ENCODE measurements around the gene DCTPP1.

DNA sequence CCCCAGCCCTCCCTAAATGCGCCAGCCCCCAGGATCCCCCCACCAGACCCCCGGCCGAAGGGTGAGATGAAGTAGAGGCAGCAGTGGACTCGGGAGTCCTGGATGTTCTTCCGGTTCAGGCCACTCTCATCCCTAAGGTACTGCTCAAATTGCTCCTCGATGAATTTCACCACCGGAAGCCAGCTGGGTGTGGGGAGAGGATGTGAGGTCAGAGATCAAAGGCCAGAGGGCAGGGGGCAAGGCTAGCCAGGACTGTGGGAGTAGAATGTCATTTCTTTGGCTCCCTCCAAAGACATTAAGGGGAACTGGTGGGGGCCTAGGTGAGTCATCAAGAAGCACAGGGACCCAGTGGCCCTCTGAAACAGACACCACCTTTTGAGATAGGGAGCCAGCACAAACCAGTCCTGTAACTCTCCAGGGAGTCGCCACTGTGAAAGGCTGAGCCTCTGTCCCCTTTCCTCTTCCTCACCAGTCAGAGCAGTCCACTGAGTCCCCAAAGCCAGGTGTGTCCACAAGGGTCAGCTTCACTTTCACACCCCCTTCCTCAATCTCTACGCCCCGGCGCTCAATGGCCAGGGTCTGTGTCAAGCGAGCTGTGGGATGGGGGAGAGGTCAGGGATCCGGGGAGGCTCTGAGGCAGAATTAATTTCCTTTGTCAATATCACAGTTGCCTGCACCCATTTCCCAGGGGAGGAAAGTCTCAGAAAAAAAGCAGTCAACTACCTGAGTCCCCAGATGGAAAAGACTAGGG lies 48.4 kb downstream of the DCTPP1 start:
- TF ChIP-seq, protein P1, sequence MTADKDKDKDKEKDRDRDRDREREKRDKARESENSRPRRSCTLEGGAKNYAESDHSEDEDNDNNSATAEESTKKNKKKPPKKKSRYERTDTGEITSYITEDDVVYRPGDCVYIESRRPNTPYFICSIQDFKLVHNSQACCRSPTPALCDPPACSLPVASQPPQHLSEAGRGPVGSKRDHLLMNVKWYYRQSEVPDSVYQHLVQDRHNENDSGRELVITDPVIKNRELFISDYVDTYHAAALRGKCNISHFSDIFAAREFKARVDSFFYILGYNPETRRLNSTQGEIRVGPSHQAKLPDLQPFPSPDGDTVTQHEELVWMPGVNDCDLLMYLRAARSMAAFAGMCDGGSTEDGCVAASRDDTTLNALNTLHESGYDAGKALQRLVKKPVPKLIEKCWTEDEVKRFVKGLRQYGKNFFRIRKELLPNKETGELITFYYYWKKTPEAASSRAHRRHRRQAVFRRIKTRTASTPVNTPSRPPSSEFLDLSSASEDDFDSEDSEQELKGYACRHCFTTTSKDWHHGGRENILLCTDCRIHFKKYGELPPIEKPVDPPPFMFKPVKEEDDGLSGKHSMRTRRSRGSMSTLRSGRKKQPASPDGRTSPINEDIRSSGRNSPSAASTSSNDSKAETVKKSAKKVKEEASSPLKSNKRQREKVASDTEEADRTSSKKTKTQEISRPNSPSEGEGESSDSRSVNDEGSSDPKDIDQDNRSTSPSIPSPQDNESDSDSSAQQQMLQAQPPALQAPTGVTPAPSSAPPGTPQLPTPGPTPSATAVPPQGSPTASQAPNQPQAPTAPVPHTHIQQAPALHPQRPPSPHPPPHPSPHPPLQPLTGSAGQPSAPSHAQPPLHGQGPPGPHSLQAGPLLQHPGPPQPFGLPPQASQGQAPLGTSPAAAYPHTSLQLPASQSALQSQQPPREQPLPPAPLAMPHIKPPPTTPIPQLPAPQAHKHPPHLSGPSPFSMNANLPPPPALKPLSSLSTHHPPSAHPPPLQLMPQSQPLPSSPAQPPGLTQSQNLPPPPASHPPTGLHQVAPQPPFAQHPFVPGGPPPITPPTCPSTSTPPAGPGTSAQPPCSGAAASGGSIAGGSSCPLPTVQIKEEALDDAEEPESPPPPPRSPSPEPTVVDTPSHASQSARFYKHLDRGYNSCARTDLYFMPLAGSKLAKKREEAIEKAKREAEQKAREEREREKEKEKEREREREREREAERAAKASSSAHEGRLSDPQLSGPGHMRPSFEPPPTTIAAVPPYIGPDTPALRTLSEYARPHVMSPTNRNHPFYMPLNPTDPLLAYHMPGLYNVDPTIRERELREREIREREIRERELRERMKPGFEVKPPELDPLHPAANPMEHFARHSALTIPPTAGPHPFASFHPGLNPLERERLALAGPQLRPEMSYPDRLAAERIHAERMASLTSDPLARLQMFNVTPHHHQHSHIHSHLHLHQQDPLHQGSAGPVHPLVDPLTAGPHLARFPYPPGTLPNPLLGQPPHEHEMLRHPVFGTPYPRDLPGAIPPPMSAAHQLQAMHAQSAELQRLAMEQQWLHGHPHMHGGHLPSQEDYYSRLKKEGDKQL (CRISPR knock-in tag; IDR thresholded peaks at IDR 0.05; ENCODE audit: borderline replicate concordance): no peak
- TF ChIP-seq BMI1 (IDR thresholded peaks at IDR 0.05; ENCODE audit: low read length): no peak
- peak; percentile 84 for TF ChIP-seq CREM (IDR thresholded peaks at IDR 0.05; ENCODE audit: low read depth)
- TF ChIP-seq EZH2 (IDR thresholded peaks at IDR 0.05; ENCODE audit: borderline replicate concordance, low read depth, low read length): no peak
- TF ChIP-seq NBN (IDR thresholded peaks at IDR 0.05; ENCODE audit: low read depth): no peak
- TF ChIP-seq SIRT6 (IDR thresholded peaks at IDR 0.05; ENCODE audit: low read depth, low read length): no peak
- TF ChIP-seq CREB1 (IDR thresholded peaks at IDR 0.05): 0 out of 2 replicates have a peak, but pooled peaks have one; percentile 38
- peak; percentile 29; the same call in 1 of the 2 replicates for TF ChIP-seq CREB1 (CRISPR knock-in tag; IDR thresholded peaks at IDR 0.05)
- no peak for TF ChIP-seq SMARCC2 (IDR thresholded peaks at IDR 0.05; ENCODE audit: low read depth)
- TF ChIP-seq, protein P2, sequence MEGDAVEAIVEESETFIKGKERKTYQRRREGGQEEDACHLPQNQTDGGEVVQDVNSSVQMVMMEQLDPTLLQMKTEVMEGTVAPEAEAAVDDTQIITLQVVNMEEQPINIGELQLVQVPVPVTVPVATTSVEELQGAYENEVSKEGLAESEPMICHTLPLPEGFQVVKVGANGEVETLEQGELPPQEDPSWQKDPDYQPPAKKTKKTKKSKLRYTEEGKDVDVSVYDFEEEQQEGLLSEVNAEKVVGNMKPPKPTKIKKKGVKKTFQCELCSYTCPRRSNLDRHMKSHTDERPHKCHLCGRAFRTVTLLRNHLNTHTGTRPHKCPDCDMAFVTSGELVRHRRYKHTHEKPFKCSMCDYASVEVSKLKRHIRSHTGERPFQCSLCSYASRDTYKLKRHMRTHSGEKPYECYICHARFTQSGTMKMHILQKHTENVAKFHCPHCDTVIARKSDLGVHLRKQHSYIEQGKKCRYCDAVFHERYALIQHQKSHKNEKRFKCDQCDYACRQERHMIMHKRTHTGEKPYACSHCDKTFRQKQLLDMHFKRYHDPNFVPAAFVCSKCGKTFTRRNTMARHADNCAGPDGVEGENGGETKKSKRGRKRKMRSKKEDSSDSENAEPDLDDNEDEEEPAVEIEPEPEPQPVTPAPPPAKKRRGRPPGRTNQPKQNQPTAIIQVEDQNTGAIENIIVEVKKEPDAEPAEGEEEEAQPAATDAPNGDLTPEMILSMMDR (IDR thresholded peaks at IDR 0.05 in 2 of 3, conservative IDR thresholded peaks at IDR 0.05 in 1 of 3; ENCODE audit: insufficient read depth in 2 of 3, low read depth in 1 of 3, low read length in 3 of 3): peak in 2 of 3 experiments; percentile 11 to 16; a peak in 1 of 6 replicates
- peak; percentile 26; the same call in 1 of the 2 replicates for TF ChIP-seq MYC (IDR thresholded peaks at IDR 0.05; ENCODE audit: low read depth, low read length)
- no peak for TF ChIP-seq MYC (CRISPR knock-in tag; IDR thresholded peaks at IDR 0.05; ENCODE audit: borderline replicate concordance, low read depth)
- TF ChIP-seq SPI1 (IDR thresholded peaks at IDR 0.05; ENCODE audit: borderline replicate concordance, low read depth, low read length): peak; percentile 91
- TF ChIP-seq MCM7 (IDR thresholded peaks at IDR 0.05): no peak
- TF ChIP-seq POLR2AphosphoS5 (IDR thresholded peaks at IDR 0.05; ENCODE audit: control insufficient read depth, insufficient read depth, low read depth, low read length): peak; percentile 55

Data from K562 (cell line).